Fibroblast of lung (primary cell): ENCODE measurements around the gene MLPH. TPM values are rescaled to one million over a fixed set of nuclear protein-coding genes. Genes with fewer than 3 reads are reported as not detected.

Experiments used
- DNase-seq, 2 donors: peaks; one replicate each; pipeline versions ENCODE4 v3.0.0 to v3.0.0-alpha.2; 2010; ENCODE audit warnings: low read depth in 2 of 2
- H2AFZ ChIP-seq: 2 replicates; pipeline ENCODE4 v1.5.1; 2012; ENCODE audit warnings: low read length, control low read depth, inconsistent platforms
- H3K27ac ChIP-seq: 2 replicates; pipeline ENCODE4 v1.5.1; 2011; ENCODE audit warnings: low read length, control low read depth; ENCODE audit not compliant: insufficient read depth
- H3K27me3 ChIP-seq: 2 replicates; pipeline ENCODE4 v1.5.1; 2011; ENCODE audit warnings: mild to moderate bottlenecking, low read length; ENCODE audit not compliant: control insufficient read depth, insufficient read depth
- H3K36me3 ChIP-seq: 2 replicates; pipeline ENCODE4 v1.5.1; 2011; ENCODE audit warnings: low read length; ENCODE audit not compliant: control insufficient read depth, insufficient read depth
- H3K4me1 ChIP-seq: 2 replicates; pipeline ENCODE4 v1.5.1; 2011; ENCODE audit warnings: low read length; ENCODE audit not compliant: control insufficient read depth, insufficient read depth; ENCODE audit errors: extremely low read depth
- H3K4me2 ChIP-seq: 2 replicates; pipeline ENCODE4 v1.5.1; 2011; ENCODE audit warnings: low read length, control low read depth; ENCODE audit not compliant: insufficient read depth; ENCODE audit errors: extremely low read depth
- H3K4me3 ChIP-seq, 4 experiments: fragments of 200-600 bp in 1 of 4; sonication (generic) in 1 of 4; replicated peaks in 1 of 4; 2 replicates each; pipeline ENCODE4 v1.5.1; 2011 to 2016; ENCODE audit warnings: low read length in 4 of 4, low read depth in 3 of 4, mild to moderate bottlenecking in 3 of 4, control low read depth in 2 of 4, inconsistent platforms in 1 of 4, mixed read lengths in 1 of 4; ENCODE audit not compliant: insufficient read depth in 1 of 4; ENCODE audit errors: control extremely low read depth in 1 of 4
- H3K79me2 ChIP-seq: 2 replicates; pipeline ENCODE4 v1.5.1; 2012; ENCODE audit warnings: mild to moderate bottlenecking, low read length, inconsistent platforms; ENCODE audit not compliant: control insufficient read depth, insufficient read depth
- H3K9ac ChIP-seq: 2 replicates; pipeline ENCODE4 v1.5.1; 2011; ENCODE audit warnings: mild to moderate bottlenecking, low read length, control low read depth; ENCODE audit not compliant: insufficient read depth
- H3K9me3 ChIP-seq: 2 replicates; pipeline ENCODE4 v1.5.1; 2012; ENCODE audit warnings: low read depth, low read length; ENCODE audit not compliant: control insufficient read depth, insufficient read depth
- H4K20me1 ChIP-seq: 2 replicates; pipeline ENCODE4 v1.5.1; 2011; ENCODE audit warnings: low read length; ENCODE audit not compliant: control insufficient read depth, insufficient read depth; ENCODE audit errors: extremely low read depth
- CTCF ChIP-seq, 2 donors: IDR thresholded peaks in 1 of 2; conservative IDR thresholded peaks in 1 of 2; 1 replicate in 1 of 2; 2 replicates in 1 of 2; pipeline ENCODE4 v1.5.1; 2011 to 2012; ENCODE audit warnings: low read length in 2 of 2, control low read depth in 1 of 2, inconsistent platforms in 1 of 2, low read depth in 1 of 2, mild to moderate bottlenecking in 1 of 2
- EZH2 ChIP-seq: IDR thresholded peaks from 2 replicates; pipeline ENCODE4 v1.5.1; 2012; ENCODE audit warnings: low read length, control low read depth, mild to moderate bottlenecking; ENCODE audit errors: missing control alignments
- polyA plus RNA-seq, 2 donors: library from polyadenylated mRNA; depleted of rRNA in 1 of 2; stranded (reverse) in 1 of 2; unstranded in 1 of 2; fragments of >200 nt; gene quantifications; 2 replicates each; pipeline ENCODE4 v1.2.1, GENCODE V29; 2011 to 2012; ENCODE audit warnings: missing spikeins in 1 of 2
- total RNA-seq: library from RNA; depleted of rRNA; stranded (reverse); fragments of >200 nt; gene quantifications from 2 replicates; pipeline ENCODE4 v1.2.1, GENCODE V29; 2014

Gene MLPH
- total and polyA plus RNA-seq, 2 donors (not counting 1 experiment from before 2014, with no cell fraction given), result 3.1 to 10.7 TPM

- Histone ChIP-seq H4K20me1 (no peaks in the 10 kb centered on the region), H2AFZ (no peak overlapping the region), H3K27ac (no peak overlapping the region), H3K9me3 (no peaks in the 10 kb centered on the region), H3K36me3 (no peaks in the 10 kb centered on the region), H3K9ac (no peak overlapping the region), H3K27me3 (no peaks in the 10 kb centered on the region), H3K4me1 (peaks cover 8% of the 10 kb centered on the region), H3K79me2 (no peaks in the 10 kb centered on the region), H3K4me3 (no peak overlapping the region), H3K4me2 (no peak overlapping the region)
- TF ChIP-seq CTCF (conservative IDR thresholded peaks at IDR 0.05 in 1 of 2, IDR thresholded peaks at IDR 0.05 in 1 of 2; ENCODE audit: low read depth in 1 of 2, low read length in 2 of 2) (no peak), EZH2 (no peak)
- no peak for DNase-seq
Observed at GRCh38 chr2:237542001-237542704, 55.1 kb downstream of the MLPH start.

DNA sequence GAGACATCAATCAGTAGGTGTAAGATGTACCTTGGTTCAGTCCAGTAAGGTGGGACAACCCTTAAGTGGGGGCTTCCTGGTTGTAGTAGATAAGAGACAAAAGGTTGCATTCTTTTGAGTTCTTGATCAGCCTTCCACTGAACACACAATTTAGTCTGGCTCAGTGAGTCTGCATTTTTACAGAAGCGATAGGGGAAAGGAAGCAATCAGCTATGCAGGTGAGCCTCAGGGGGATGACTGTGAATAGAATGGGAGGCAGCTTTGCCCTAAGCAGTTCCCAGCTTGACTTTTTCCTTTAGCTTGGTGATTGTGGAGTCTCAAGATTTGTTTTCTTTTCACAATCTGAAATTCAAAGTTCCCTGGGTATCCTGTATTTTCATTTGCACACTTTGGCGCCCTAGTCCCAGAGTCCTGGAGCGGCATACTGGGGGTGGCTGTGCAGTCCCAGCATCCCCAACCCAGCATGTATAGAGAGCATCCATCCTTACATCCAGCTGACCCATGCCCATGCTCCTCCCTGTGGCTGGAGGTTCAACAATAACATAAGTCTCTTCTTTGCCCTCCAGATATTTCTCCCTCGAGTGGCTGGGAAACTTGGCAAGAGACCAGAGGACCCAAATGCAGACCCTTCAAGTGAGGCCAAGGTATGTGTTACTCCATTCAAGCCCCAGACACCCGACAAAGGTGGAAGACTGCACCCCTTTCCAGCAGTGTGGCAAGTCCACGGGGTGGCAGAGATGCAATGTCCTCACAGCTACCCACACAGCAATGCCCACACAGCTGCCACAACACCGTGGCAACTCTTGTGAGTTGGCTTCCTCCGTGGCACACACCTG, 59.2 kb downstream of the MLPH start:
- H3K27me3 ChIP-seq, result no peaks in the 10 kb centered on the region
- H3K27ac ChIP-seq, result no peak overlapping the region
- H3K4me3 ChIP-seq, result no peak overlapping the region
- no peaks in the 10 kb centered on the region for H4K20me1 ChIP-seq
- H3K4me2 ChIP-seq, result no peak overlapping the region
- TF ChIP-seq EZH2 (no peak), CTCF (conservative IDR thresholded peaks at IDR 0.05 in 1 of 2, IDR thresholded peaks at IDR 0.05 in 1 of 2; ENCODE audit: low read depth in 1 of 2, low read length in 2 of 2) (no peak)
- H2AFZ ChIP-seq, result no peak overlapping the region
- H3K9me3 ChIP-seq, result no peaks in the 10 kb centered on the region
- H3K4me1 ChIP-seq, result no peaks in the 10 kb centered on the region
- no peak overlapping the region for H3K9ac ChIP-seq
- no peak for DNase-seq
- no peaks in the 10 kb centered on the region for H3K79me2 ChIP-seq
- H3K36me3 ChIP-seq, result no peaks in the 10 kb centered on the region

DNA sequence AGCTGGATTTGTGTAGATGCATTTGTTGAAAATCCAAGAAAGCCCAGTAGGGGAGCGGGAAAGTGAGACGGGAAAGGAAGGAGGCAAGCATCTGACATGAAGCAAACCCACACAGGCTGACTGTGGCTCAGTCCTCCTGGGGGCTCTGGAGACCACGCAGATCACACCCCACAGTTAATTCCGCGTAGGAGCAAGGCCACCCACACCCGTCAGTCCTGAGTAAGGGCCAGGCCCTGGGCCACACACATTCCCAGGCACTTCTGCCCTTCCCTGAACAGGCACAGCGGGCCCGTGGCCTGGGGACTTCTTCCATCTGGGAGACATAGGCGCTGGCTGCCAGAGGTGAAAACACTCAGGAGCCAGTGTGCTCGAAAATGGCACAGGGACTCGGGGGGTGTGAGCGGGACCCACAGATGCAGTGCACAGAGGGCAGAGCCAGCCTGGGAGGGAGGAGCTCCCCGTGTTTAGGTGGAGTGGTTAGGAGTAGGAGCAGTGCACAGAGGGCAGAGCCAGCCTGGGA, 59.9 kb downstream of the MLPH start:
- DNase-seq, result no peak
- no peak overlapping the region for H3K9ac ChIP-seq
- no peak overlapping the region for H3K4me3 ChIP-seq
- H3K4me1 ChIP-seq, result no peaks in the 10 kb centered on the region
- H2AFZ ChIP-seq, result no peak overlapping the region
- H3K36me3 ChIP-seq, result no peaks in the 10 kb centered on the region
- TF ChIP-seq EZH2 (no peak), CTCF (conservative IDR thresholded peaks at IDR 0.05 in 1 of 2, IDR thresholded peaks at IDR 0.05 in 1 of 2; ENCODE audit: low read depth in 1 of 2, low read length in 2 of 2) (no peak)
- no peaks in the 10 kb centered on the region for H3K79me2 ChIP-seq
- H4K20me1 ChIP-seq, result no peaks in the 10 kb centered on the region
- H3K4me2 ChIP-seq, result no peak overlapping the region
- no peaks in the 10 kb centered on the region for H3K9me3 ChIP-seq
- H3K27ac ChIP-seq, result no peak overlapping the region
- H3K27me3 ChIP-seq, result no peaks in the 10 kb centered on the region
